Left ventricle myocardium superior (tissue), 1 donor: ENCODE measurements around the gene STK24. TPM values are rescaled to one million over a fixed set of nuclear protein-coding genes. Genes with fewer than 3 reads are reported as not detected.

ENCODE experiments used
- ATAC-seq: fragments of 200-7000 bp; cut with Tn5 transposase; one replicate; pipeline ENCODE4 v1.9.1; 2020; ENCODE audit warnings: mild to moderate bottlenecking, moderate library complexity
- DNase-seq: peaks from one replicate; pipeline ENCODE4 v3.0.0-alpha.2; 2020
- intact Hi-C: fragments of 100-400 bp; cut with micrococcal nuclease; formaldehyde crosslinking; loops from one replicate; pipeline ENCODE4 v1.11.0; 2022
- total RNA-seq: library from RNA; stranded (reverse); fragmentation: NEBNext Ultra II Directional; extraction: Animal tissue kit (Norgen Biotek cat#: 25700); gene quantifications from one replicate; pipeline ENCODE4 v1.2.1, GENCODE V29; 2021
- donor health status: DM: no; HTN: yes; CAD: no; lungs with severe emphysema.

STK24 gene
- total RNA-seq, 1 donor from 2014 or later = 71.7 TPM

DNA sequence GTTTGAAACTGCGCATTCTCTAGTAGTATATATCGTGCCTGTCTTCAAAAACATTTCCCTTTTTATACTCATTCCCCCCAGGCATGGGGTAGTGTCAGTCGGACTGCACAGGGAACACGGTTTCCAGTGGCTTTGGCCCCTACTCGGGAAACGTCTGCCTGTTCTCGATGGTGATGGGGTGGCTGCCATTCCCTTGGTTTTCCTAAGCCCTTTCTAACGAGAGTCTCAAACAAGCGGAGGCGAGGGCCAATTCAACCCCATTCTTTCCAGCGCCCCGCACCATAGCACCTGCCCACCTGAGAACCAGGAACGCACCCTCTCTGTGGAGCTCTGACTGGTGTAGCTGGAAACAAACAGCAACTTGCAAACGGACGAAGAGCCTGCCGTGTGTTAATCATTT lies 127.6 kb downstream of the STK24 start:
- DNase-seq (no peak), ATAC-seq (no peak)
- intact Hi-C loops = loop anchor here (10.0 kb wide), 1 partner anchor 206 kb away; no protein-coding TSS in a partner anchor

GRCh38 chr13:98448642-98448928 lies 128.3 kb downstream of the STK24 start:
- no peak for ATAC-seq
- no peak for DNase-seq
- intact Hi-C loops = loop anchor here (10.0 kb wide), 1 partner anchor 206 kb away; no protein-coding TSS in a partner anchor

DNA sequence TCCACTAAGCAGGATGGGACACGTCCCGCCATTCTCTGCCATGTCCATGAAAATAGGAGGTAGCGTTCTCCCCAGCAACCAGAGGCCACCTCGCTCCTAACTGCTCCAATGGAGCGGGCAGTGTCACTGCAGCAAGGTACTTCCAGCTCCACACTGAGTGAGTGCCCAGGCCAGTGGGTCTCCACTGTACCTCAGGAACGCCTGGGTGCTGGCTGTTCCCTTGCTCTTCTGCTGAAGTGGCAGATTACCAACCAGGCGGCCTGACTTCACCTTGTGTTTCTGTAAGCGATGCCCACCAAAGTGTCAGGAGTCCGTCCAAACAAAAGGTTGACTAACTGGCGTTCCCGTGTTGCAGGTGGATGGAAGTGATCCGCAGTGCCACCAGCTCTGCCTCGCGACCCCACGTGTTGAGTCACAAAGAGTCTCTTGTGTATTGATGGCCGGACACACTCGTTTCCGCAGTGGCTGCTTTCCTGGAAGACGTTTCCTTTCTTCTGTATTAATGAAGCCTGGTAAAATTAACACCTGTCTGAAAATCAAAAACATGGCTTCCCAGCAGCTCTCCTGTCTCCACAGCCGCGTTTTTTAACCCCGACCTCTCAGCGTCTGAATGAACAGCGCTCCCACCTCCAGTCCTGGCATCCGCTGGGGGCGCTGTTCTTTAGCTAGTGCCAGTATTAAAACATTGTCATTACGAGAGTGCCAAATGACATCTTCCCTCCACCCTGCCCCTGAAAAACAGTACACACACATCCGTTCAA lies 128.8 kb downstream of the STK24 start:
- DNase-seq (peak; percentile 75), ATAC-seq (peak; percentile 23)
- intact Hi-C loops = loop anchor here (10.0 kb wide), 1 partner anchor 207 kb away; no protein-coding TSS in a partner anchor

GRCh38 chr13:98447130-98447529 lies 129.8 kb downstream of the STK24 start:
- intact Hi-C loops = loop anchor here (10.0 kb wide), 1 partner anchor 208 kb away; no protein-coding TSS in a partner anchor
- no peak for DNase-seq
- no peak for ATAC-seq

GRCh38 chr13:98446234-98446621 lies 130.7 kb downstream of the STK24 start:
- ATAC-seq = no peak
- intact Hi-C loops = loop anchor here (10.0 kb wide), 1 partner anchor 209 kb away; no protein-coding TSS in a partner anchor

GRCh38 chr13:98445340-98446233 lies 131.3 kb downstream of the STK24 start:
- ATAC-seq = peak; percentile 86
- intact Hi-C loops = loop anchor here (10.0 kb wide), 1 partner anchor 209 kb away; no protein-coding TSS in a partner anchor
- DNase-seq = peak; percentile 86

More at GRCh38 chr13:98446234-98446621, 130.7 kb downstream of the STK24 start:
- no peak for DNase-seq

DNA sequence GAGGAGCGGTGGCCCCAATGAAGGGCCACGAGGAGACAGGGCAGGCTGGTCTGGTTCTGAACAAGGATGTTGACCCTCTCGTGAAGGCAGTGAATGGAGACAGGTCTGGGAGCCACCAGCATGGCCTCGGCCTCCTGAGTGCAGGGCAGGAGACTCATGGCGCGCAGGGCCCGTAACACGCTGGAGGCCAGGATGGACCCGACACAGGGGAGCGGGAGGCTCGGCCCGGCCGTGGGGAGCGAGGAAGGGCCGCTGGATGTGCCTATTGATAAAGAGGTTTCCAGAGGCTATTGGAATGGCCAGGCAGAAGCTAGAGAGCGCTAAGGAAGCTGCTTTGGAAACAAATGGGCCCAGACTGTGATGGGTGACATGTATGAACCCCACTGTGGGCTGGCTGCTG lies 132.5 kb downstream of the STK24 start:
- ATAC-seq = no peak
- intact Hi-C loops = loop anchor here (10.0 kb wide), 1 partner anchor 210 kb away; no protein-coding TSS in a partner anchor
- DNase-seq = no peak

- ATAC-seq (no peak), DNase-seq (no peak)
- intact Hi-C loops = loop anchor here (10.0 kb wide), 1 partner anchor 211 kb away; no protein-coding TSS in a partner anchor
Observed at GRCh38 chr13:98443800-98444325, 133.0 kb downstream of the STK24 start.

- intact Hi-C loops = loop anchor here (10.0 kb wide), 1 partner anchor 211 kb away; no protein-coding TSS in a partner anchor
- no peak for DNase-seq
- ATAC-seq = no peak
Observed at GRCh38 chr13:98443329-98443728, 133.6 kb downstream of the STK24 start.

GRCh38 chr13:98442391-98443230 lies 134.3 kb downstream of the STK24 start:
- intact Hi-C loops = loop anchor here (10.0 kb wide), 1 partner anchor 212 kb away; no protein-coding TSS in a partner anchor
- DNase-seq = no peak
- ATAC-seq = no peak

GRCh38 chr13:98441056-98441676 lies 135.7 kb downstream of the STK24 start:
- no peak for DNase-seq
- intact Hi-C loops = loop anchor here (10.0 kb wide), 1 partner anchor 214 kb away; no protein-coding TSS in a partner anchor
- no peak for ATAC-seq

GRCh38 chr13:98440390-98441055 lies 136.4 kb downstream of the STK24 start:
- intact Hi-C loops = loop anchor here (10.0 kb wide), 1 partner anchor 214 kb away; no protein-coding TSS in a partner anchor
- ATAC-seq (no peak), DNase-seq (no peak)

DNA sequence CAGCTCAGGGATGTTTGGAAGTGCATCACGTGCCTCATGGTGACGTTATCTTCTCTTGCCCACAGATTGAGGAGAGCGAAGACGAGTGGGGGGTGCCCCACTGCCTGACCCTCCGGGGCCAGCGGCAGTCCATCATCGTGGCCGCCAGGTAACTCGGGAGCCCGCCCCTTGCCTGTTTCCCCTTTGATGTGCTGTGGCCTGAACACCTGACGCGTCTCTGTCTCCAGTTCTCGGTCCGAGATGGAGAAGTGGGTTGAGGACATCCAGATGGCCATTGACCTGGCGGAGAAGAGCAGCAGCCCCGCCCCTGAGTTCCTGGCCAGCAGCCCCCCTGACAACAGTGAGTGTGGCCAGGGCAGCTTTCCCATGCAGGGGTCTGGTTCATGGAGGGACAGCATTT lies 137.0 kb downstream of the STK24 start:
- ATAC-seq (no peak), DNase-seq (no peak)
- intact Hi-C loops = loop anchor here (10.0 kb wide), 1 partner anchor 215 kb away; no protein-coding TSS in a partner anchor

DNA sequence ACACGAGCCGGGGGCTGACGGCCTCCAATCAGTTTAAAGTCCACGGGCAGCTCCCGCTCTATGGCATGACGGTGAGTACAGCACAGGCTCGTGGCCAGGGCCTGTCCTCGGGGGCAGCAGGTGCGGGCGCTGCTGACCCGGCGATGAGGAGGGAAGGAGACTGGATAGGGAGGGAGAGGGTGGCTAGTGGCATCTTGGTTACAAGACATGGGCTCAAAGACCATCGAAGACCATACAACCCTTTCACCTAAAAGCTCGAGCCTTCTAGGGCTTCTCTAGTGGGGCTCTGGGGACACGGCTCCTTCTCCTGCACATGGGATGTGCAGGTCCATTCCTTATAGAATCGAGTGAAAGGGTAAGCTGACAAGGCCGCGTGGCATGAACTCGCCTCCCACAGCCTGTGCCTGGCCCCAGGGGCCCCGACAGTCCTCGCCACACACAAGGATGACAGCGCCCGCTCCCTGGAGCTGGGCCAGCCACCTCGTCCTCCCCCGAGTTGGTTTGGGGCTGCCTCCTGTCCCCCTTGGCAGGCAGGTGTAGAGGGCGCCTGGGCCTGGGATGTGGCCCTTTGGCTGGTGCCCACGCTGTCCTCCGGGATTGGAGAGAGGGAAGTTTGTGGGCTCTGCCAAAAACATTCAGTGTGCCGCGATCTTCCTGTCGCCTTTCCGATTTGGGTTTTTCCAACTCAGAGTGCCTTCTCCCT lies 137.6 kb downstream of the STK24 start:
- intact Hi-C loops = no loop called here
- no peak for ATAC-seq
- no peak for DNase-seq

- ATAC-seq = no peak
- intact Hi-C loops = no loop called here
- no peak for DNase-seq
Observed at GRCh38 chr13:98438246-98439125, 138.4 kb downstream of the STK24 start.
